Thoracic aorta (tissue), 2 donors: ENCODE results near the gene NOTCH1. TPM values are rescaled to one million over a fixed set of nuclear protein-coding genes. Genes with fewer than 3 reads are reported as not detected.
A peak's percentile ranks its signal among the peaks of the same experiment; 100 is the strongest.

Experiments used
- ATAC-seq: fragments of 150-250 bp; one replicate; pipeline ENCODE4 v1.8.0; 2017; ENCODE audit warnings: low read depth; ENCODE audit not compliant: insufficient number of reproducible peaks, low FRiP score
- DNase-seq: peaks from one replicate; pipeline ENCODE4 v3.0.0-alpha.2; 2020; ENCODE audit warnings: low spot score
- H3K27ac ChIP-seq, 2 donors: fragments of 200-600 bp; sonication (generic); 1 replicate in 1 of 2; 2 replicates in 1 of 2; pipeline ENCODE4 v1.5.1; 2016; ENCODE audit warnings: mild to moderate bottlenecking in 2 of 2, moderate library complexity in 2 of 2
- H3K27me3 ChIP-seq: fragments of 200-600 bp; sonication (generic); replicated peaks from 2 replicates; pipeline ENCODE4 v1.6.0; 2016; ENCODE audit warnings: mild to moderate bottlenecking; ENCODE audit not compliant: insufficient read depth
- H3K36me3 ChIP-seq: fragments of 200-600 bp; sonication (generic); one replicate; pipeline ENCODE4 v1.5.1; 2016
- H3K4me1 ChIP-seq, 2 donors: fragments of 200-600 bp; sonication (generic); 1 replicate in 1 of 2; 2 replicates in 1 of 2; pipeline versions ENCODE4 v1.5.1 to v1.6.0; 2016; ENCODE audit warnings: low read depth in 2 of 2, mild to moderate bottlenecking in 1 of 2; ENCODE audit not compliant: control insufficient read depth in 1 of 2
- H3K4me3 ChIP-seq: fragments of 200-600 bp; sonication (generic); 2 replicates; pipeline ENCODE4 v1.5.1; 2016; ENCODE audit warnings: mild to moderate bottlenecking
- H3K9me3 ChIP-seq: fragments of 200-600 bp; sonication (generic); 2 replicates; pipeline ENCODE4 v1.5.1; 2016
- CTCF ChIP-seq: fragments of 200-600 bp; sonication (generic); IDR thresholded peaks from one replicate; pipeline ENCODE4 v1.5.1; 2019; ENCODE audit warnings: antibody characterized with exemption
- total RNA-seq, 2 donors: library from RNA; depleted of rRNA; stranded (reverse); fragments of >200 nt; gene quantifications; one replicate each; pipeline versions ENCODE4 v1.1.0 to v1.2.3, GENCODE V29; 2016

NOTCH1 gene
- total RNA-seq, 2 donors from 2014 or later, result 40.9 to 48.1 TPM

DNA sequence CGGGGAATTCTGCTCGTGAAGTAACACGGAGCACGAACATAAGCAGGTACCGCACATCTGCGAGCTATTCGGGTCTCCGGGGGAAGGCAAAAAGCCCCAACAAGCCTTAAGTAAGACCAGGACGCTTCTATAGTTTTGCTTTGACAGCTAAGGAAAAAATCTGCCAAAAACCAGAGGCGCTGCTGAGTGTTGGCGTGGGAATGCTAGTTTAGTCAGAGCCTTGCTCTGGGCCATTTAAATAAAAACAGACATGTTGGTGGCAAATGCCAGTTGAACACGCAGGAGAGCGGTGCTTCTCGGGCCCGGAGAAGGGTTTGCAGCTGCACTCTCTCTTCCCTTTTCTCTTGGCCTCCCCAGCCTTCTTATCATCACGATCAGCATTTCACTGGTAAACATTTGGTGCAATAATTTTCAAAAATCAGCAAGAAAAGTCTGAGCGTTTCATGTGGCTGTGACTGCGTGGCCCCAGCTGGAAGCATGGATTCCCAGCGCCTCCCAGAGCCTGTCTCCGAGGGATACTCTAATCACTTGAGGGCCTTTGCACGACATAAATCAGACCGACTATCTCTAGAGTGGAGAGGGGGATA, 6.4 kb upstream of the NOTCH1 start:
- TF ChIP-seq CTCF, result no peak
- Histone ChIP-seq H3K27me3 (no peaks in the 10 kb centered on the region), H3K4me3 (peak overlapping the region; percentile 69), H3K9me3 (no peaks in the 10 kb centered on the region), H3K4me1 (peaks cover 33 to 59% of the 10 kb centered on the region in 2 donors), H3K27ac (peak overlapping the region; percentile 65 to 89), H3K36me3 (no peaks in the 10 kb centered on the region)
- ATAC-seq, result no peak
- DNase-seq, result no peak

- no peaks in the 10 kb centered on the region for H3K36me3 ChIP-seq
- H3K27ac ChIP-seq, result peak overlapping the region; percentile 65 to 89
- H3K27me3 ChIP-seq, result no peaks in the 10 kb centered on the region
- peak; percentile 33 for ATAC-seq
- peak overlapping the region; percentile 69 for H3K4me3 ChIP-seq
- DNase-seq, result no peak
- H3K4me1 ChIP-seq, result peaks cover 38 to 61% of the 10 kb centered on the region in 2 donors
- TF ChIP-seq CTCF, result no peak
- H3K9me3 ChIP-seq, result no peaks in the 10 kb centered on the region
Observed at GRCh38 chr9:136551401-136552116, 5.7 kb upstream of the NOTCH1 start.

- Histone ChIP-seq H3K4me1 (peaks cover 38 to 61% of the 10 kb centered on the region in 2 donors), H3K4me3 (peak overlapping the region; percentile 69), H3K36me3 (no peaks in the 10 kb centered on the region), H3K9me3 (no peaks in the 10 kb centered on the region), H3K27me3 (no peaks in the 10 kb centered on the region), H3K27ac (peak overlapping the region; percentile 65 to 89)
- TF ChIP-seq CTCF, result no peak
- no peak for ATAC-seq
- DNase-seq, result no peak
Observed at GRCh38 chr9:136550439-136551289, 4.8 kb upstream of the NOTCH1 start.

GRCh38 chr9:136549010-136549980, 3.4 kb upstream of the NOTCH1 start:
- no peak for TF ChIP-seq CTCF
- ATAC-seq (no peak), DNase-seq (no peak)
- Histone ChIP-seq H3K9me3 (no peaks in the 10 kb centered on the region), H3K4me3 (no peak overlapping the region), H3K27ac (peak overlapping the region in 1 of 2 donors; percentile 100), H3K36me3 (no peaks in the 10 kb centered on the region), H3K4me1 (peaks cover 38 to 66% of the 10 kb centered on the region in 2 donors), H3K27me3 (no peaks in the 10 kb centered on the region)
